CD4-positive, alpha-beta T cell treated with Interleukin-2 at 100 ng/mL for 4 hours (primary cell): ENCODE measurements around the gene ATP2B3.
"Not testable (repeated sequence)": the region's sequence is repeated elsewhere in the genome, so short reads cannot be mapped to it uniquely, and the experiment has no call there.

Experiments
- DNase-seq: peaks from one replicate; pipeline ENCODE4 v3.0.0-alpha.2; 2020; ENCODE audit warnings: low spot score

The ATP2B3 gene

DNA sequence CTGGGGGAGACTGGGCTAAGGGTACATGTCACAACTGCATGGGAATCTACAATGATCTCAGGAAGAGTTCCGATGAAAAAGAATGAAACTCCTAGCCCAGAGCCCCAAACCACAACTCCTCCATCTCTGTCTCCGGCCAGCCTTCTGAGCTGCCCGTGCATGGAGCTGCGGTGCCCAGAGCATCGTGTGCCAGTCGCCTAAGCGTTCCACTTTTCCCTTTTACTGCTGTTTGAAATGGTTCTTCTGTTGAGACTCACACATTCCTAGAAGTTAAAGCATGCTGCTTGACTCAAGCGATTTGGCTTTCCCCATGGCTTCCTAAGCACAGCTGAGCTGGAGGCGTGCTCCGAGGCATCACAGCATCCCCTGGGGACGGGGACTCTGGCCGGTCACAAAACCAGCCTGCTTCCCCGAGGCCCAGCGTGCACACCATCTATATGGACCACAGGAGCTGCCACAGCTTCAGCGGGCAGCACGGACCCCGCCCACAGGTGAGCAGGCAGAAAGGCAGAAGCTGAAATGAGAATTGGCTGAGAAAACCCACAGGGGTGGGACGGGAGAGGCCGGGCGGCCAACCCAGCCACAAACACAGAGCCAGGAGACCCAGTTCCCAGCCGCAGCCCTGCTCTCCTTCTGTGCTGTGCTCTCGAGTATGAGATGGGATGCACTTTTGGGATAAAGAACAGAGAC is 76.5 kb downstream of the ATP2B3 start:
- DNase-seq = no peak

DNA sequence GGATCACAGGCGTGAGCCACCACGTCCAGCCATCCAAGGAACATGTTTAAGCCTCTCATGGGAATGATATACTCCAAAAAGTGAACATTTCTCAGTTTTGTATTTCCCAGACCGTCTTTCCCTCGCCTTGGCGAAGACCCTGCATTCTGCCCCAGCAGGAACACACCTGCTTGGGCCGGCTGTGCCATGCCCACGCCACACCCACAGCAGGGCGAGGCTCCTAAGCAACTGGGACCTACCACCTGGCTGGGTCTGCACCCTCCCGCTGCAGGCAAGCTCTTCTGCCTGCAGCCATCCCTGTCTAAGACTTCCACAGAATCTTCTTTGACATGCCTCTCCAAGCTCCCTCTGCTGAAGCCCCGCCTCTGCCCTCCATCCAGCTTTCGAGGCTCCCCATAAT is 77.9 kb downstream of the ATP2B3 start:
- no peak for DNase-seq

DNA sequence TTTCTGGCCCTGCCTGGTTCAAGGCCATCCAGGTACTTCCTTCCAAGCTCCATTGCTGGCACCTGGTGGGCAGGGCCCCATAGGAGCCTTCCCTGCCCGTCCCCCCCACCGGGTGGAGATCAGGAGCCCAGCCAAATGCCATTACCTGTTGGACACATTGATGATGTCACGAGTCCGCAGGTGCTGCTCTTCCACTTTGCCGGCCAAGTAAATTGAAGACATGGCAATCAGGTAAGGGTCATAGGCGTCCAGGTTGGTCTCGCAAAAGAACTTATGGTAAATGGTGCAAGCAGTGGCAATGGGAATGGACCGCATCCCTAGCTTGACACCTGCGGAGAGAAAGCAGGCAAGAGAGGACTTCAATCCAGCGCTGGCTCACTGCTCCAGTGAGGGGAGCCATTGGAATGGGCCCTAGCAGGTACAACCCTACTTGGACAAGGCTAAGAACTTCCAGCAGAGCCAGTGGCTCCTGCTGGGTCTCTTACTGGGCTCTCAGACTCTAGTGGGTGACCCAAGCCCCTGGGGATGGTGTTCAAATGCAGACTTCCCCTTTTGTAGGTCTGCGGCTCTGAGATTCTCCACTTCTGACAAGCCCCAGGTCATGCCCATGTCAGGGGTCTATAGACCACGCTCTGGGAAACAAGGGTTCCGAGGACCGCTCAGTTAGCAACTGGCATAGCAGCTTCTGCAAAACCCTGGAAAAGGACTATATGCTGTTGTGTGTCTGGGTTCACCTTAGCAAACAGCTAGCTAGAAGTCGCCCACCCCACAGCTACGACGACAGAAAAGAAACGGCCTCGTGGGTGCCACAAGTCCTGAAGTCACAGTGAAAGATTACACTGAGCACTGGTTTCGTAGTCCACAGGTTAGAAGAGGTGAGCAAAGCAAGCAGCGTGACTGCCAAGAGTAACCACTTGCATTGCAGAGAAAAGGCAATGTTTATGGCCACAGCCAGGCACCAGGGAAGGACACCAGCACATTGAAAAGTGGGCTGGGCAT is 78.7 kb downstream of the ATP2B3 start:
- DNase-seq = no peak

DNA sequence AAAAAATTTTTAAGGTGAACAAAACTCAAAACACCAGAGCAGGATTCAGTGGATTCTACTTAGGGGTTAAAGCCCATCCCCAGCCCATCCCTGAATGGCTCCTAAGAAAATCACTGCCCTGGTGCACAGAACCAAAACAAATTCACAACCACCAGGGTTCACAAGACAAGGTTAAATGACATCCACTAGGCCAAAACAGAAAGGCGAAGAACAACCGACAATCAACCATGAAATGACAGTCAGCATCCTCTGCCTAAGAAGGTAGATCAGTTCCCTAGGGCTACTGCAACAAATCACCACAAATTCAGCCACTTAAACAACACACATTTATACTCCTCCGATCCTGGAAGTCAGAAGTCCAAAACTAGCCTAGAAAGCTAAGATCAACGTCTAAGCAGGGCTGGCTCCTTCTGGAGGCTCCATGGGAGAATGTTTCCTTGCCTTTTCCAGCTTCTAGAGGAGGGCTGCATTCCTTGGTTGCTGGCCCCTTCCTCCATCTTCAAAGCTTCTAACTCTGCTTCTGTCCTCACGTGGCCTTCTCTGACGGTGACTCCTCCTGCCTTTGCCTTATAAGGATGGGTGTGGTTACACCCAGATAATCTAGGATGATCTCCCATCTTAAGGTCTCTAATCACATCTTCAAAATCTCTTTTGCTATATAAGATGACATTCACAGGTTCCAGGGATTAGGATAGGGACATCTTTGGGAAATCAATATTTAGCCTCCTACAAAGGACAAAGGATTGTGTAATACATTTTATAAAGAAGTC is 79.7 kb downstream of the ATP2B3 start:
- DNase-seq = no peak

DNA sequence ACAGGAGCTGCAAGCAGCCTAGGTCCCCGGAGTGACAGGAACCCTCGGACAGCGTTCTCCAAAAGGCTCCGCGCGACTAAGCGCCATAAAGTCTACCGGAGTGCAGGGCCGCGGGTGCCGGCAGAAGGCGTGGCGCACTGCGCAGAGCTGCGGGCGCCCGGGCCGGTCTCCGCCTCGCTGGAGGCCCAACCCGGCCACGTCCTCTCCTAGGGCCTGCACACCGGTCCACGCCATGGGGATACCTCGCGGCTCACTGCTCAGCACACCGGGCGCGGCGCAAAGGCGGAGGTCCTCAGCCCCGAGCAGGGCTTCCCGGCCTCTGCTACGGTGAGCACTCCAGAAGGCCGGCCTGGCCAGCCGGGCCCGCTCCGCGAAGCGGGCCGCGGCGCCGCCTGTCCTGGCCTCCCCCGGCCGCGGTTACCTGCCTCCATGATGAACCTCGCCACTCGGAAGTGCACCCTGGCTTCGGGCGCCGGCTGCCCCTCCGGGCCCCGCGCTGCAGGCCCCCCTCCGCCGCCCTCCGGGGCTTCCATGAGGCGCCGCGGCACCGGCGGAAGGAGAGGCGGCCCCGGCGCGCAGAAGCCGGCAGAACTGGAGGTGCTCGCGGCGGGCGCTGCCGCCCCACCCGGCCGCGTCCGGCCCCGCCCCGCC is 81.2 kb downstream of the ATP2B3 start, which contains the start of gene CCNQ:
Gene CCNQ, minus strand, starts transcription at position 599 of the 651 bp plus-strand sequence. Its CDS starts 66 bp downstream, at position 533.
- peak; percentile 11 for DNase-seq

DNA sequence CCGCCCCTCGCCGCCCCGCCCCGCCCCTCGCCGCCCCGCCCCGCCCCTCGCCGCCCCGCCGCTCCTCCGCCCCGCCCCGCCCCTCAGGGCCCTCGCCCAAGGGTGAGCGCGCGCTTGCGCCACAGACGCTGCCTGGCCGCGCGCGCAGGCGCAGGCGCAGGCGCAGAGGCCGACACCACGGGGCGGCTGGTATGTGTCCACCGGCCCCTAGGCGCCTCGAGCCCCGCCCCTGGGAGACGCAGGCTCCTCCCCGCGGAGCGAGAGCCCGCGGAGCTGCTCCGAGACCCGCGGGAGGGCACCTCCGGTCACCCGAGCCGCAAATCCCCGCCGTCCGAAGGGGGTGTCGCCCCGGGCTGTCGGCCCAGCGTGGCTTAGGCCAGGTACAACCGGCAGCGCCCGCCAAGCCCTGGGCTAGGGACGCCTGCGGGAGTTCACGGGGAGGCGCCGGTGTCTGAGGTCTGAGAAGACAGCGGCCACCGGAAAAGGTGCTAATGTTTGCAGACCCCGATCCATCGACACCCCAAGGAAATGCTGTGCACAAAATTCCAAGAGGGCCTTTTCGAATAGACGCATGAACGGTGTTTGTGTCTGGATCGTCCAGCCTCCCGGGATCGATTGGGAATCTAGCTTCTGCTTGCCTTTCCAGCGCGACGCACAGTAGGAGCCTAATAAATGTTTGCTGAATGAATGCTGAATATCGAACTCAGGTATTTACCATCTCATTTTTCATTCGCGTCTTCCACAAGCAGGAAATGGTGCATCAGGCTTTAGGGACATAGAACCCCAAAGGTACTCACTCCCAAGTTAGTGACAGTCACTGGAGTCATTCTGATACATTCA is 82.0 kb downstream of the ATP2B3 start:
- peak; percentile 89 for DNase-seq

DNA sequence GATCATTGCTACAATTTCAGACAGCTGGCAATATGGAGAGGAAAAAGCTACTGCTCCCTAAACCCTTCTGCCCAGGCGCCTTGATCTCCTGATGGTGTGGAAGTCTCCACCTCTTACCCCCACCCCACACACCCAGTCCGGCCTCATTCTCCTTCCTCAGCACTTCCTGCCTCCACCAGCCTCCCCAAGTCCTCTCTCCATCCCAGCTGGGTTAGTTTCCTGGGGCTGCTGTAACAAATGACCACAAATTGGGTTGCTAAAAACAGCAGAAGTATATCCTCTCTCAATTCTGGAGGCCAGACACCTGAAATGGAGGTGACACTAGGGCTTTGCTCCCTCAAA is 82.6 kb downstream of the ATP2B3 start:
- DNase-seq = no peak

DNA sequence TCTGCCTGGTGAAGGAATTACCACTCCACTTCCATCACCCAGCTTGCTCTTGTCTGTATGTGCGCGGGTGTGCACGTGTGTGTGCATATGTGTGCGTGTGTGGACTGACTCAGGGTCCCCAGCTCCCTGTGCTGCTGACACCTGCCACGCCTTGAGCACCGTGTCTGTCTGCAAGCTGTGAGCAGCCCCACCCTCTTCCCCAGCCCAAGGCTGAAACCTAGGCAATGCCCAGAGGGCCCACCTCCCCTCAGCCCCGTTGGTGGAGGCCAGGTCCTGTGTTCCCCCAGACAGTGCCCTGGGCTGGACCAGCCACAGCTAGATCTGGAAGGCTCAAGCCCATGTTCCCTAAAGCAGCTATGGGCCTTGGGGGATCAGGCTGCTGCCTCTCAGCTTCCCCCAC is 83.5 kb downstream of the ATP2B3 start:
- DNase-seq = no peak

DNA sequence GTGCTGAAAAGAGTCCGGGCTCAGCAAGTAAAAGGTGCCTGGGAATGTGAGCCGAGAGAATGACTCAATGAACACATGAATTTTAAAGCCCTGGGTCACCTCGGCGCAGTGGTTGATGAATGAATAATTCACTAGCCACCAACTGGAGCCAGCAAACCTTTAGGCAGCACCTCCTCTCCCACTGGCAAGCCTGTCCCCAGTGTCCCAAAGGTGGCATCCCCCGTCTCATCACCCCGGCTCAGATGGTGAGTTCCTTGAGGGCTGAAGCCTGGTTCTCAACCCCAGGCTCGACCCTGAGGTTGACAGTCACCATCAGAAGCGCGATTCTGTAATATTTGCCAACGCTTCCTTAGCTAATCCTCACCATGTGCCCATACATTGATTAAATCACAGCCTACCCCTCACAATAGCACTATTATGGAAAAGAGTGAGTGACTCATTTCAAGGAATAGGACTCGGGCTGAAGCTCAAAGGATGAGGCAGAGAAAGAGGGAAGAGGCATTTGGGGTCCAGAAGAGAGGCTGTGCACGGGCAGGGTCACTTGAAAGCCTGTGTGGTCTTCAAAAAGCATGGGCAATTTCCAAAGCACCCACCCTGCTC is 84.2 kb downstream of the ATP2B3 start:
- DNase-seq = no peak

DNA sequence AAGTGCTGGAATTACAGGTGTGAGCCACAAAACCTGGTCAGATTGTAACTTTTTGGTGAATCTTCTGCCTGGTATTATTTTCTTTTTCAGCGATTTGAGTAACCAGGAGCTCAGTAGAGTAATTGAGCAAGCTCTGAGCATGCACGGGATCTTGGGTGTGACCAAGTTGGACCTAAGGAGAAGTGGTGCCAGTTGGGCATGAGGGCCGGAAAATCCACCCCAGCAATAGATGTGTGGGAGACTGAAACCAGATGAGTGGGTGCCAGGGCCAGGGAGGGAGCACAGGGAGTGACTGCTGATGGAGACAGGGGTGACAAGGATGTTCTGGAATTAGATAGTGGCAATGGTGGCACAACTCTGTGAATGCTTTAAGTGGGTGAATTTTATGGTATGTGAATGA is 85.2 kb downstream of the ATP2B3 start:
- no peak for DNase-seq

DNA sequence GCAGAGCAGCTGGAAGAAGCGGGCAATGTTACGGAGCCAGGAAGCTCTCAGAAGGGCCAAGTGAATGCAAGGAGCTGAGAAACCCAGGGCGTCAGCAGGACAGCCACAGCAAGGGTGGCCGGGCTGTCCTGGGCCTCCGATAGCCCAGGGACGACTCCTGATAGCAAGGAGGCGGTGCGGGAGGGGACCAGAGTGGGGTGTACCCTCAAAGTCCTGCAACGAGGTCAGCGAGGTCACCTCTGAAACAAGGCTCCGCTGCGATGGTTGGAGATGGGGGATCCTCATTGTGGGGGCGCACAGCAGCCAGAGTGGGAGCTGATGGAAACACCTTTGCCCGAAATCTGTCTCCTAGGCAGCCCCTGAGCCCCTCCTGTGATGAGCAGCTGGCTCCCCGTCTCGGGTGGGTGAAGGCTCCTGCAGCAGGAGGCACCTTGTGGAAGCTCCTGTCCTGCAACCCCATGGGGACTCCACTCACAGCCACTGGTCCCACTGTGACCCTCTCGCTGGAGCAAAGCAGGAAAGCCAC is 85.8 kb downstream of the ATP2B3 start:
- DNase-seq = no peak

DNA sequence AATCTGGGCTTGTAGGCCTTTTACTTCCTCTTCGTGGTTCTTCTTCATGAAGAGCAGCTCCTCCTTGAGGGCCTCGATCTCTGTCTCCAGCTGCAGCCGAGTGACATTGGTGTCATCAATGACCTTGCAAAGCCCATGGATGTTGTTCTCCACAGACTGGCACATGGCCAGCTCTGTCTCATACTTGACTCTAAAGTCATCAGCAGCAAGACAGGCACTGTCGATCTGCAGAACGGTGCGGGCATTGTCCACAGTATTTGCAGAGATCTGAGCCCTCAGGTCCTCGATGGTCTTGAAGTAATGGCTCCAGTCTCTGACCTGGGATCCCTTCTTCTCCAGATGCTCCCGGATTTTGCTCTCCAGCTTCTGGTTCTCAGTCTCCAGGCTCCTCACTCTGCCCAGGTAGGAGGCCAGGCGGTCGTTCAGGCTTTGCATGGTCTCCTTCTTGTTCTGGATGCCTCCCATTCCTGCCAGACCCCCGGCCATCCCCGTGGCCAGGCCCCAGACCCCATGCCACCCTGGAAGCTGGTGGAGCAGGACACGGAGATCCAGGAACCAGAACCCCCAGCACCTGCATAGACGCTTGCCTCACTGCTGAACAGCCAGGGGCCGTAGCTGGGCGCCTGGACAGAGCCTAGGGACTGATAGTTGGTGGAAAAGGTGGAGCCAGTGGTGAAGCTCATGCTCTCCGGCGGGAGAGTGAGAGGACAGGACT is 87.4 kb downstream of the ATP2B3 start:
- DNase-seq = not testable (repeated sequence)

DNA sequence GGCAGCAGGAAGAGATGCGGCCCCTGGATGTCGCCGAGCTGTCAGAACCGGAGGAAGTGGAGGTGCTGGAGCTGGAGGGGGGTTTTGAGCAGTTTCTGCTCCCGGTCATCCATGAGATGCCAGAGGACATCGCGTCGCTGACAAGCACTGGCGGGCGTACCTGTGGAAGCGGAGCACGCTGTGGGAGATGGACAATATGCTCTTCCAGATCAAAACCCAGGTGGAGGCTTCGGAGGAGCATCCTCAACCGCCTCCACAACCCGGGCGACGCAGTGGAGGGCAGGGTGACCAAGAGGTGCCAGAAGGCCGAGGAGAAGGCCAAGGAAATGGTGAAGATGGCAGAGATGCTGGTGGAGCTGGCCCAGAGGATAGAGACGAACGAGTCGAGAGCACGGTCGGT is 89.1 kb downstream of the ATP2B3 start:
- no peak for DNase-seq

DNA sequence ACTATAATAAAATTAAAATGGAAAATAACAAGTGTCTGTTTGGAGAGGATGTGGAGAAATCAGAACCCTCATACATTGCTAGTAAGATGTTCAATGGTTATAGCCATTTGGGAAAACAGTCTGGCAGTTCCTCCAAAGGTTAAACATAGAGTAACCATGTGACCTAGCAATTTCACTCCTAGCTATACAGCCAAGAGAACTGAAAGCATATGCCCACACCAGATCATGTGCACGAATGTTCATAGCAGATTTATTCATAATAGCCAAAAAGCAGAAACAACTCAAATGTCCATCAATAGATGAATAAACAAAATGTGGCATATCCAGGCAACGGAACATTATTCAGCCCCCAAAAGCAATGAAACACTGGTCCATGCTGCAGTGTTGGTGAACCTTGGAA is 90.9 kb downstream of the ATP2B3 start:
- no peak for DNase-seq

DNA sequence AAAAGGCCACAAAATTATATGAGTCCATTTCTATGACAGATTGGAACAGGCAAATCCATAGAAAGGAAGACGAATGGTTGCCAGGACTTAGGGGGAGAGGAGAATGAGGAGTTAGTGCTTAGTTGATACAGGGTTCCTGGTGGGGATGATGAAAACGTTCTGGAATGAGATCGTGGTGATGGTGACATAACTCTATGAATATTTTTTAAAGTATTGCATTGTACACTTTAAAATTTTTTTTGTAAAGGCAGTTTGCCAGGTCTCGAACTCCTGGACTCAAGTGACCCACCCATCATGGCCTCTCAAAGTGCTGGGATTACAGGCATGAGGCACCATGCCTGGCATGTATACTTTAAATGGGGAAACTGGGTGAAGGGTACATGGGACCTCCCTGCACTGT is 91.4 kb downstream of the ATP2B3 start:
- no peak for DNase-seq

DNA sequence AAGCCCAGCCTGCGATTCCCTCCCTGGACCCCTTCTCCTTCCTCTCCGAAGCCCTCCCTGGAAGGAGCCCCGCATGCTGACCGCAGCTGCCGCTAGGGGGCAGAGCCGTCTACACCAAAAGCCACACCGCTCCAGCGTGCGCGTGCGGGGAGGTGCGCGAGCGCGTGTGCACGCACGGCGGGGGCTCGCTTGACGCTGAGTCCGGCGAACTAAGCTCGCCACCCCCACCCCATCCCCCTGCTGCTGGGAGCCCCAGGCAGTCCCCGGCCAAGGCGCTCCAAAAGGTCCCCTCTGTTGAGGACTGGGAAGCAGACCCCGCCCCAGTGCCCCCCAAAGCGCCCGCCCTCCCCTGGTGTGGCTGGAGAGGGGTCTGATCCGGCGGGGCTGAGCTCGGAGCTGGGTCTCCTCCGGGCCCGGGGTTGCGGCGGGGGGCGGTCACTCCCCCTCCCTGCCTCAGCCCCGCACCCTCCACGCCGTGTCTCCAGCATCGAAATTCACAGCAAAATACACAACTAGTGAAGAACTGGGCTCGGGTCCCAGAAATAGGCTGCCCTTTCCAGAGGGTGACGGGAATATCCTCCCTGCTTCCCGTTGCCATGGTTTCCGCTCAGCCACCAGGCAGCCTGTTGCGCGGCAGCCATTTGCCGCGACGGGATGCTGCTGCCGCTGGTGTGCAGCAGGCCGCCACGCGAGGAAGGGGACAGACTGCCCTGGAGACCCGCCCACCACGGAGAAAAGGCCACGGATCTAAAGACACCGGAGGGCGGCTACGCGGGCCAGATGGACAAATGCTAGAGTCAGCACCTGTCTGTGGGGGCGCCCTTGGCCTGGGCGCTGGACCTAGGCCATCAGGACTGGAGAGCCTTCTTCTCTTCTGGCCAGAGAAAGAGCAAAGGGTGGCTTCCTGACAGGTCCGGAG is 92.7 kb downstream of the ATP2B3 start:
- DNase-seq = peak; percentile 76

DNA sequence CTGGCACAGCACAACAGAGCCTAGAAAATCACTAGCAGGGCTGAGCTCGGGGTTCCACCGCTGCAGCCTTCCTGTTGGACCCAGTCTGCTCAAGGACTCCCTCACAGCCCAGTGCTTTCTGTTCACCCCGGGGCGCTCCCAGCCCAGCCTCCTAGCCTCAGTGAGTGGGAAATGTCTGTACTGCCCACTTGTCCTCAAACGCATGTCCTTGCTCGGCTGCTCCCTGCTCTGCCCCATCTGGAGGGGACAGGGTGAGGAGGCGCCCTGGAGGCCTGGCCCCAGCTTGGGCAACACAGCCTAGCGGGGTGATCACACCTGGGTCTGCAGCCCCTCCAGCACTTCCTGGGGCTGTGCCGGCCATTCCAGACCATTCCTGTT is 93.4 kb downstream of the ATP2B3 start:
- no peak for DNase-seq

DNA sequence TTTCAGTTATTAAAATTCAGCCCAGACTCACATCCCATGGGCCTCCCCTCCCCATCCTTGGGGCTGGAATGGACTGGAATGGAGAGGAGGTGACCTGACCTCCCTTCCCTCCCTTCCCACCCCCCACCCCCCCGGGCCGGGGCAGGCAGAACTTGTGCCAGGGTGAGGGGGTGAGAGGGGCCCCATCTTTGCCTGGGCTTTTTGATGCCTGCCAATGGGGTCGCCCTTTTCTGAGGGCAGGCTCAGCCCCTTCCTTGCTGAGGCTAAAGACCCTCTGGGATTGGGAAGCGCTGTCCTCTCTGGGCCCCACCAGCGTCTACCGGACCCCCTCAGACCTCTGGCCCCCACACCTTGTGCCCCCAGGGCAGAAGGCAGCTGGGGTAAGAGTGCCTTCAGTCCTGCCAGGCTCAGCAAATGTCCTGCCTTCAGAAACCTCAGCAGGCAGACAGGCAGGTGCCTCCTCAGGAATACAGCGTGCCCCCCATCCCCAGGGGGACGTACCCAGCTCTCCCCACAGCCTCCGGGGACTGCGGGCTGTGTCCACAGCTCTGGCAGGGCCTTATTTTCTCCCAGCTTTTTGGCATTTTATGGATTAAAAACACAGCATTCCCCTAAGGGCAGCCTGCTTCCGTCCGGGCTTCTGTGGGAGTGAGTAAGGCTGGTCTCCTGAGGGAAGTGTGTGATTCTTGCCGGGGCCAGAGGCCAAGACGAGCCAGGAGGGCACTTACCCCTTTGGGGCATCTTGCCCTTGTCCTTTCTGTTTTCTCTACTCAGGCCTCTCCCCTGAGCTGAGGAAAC is 94.1 kb downstream of the ATP2B3 start:
- DNase-seq = no peak
